ENCODE measurements around the gene FGF22. TPM values are rescaled to one million over a fixed set of nuclear protein-coding genes. Genes with fewer than 3 reads are reported as not detected.

The FGF22 gene
- total RNA-seq, 2 experiments from 2014 or later: 0.48 TPM; not detected in 1

- Histone ChIP-seq H3K4me2 (ENCODE audit: low read length) (0 out of 2 replicates have a peak overlapping the region, but pooled peaks have one; percentile 20), H3K27ac (ENCODE audit: low read depth, low read length, poor library complexity, severe bottlenecking) (peak overlapping the region; percentile 59), H2AFZ (ENCODE audit: low read length) (no peak overlapping the region), H3K79me2 (ENCODE audit: insufficient read depth, low read depth, low read length) (peaks cover 5% of the 10 kb centered on the region; the same call in 1 of the 2 replicates), H4K20me1 (ENCODE audit: insufficient read depth, low read length) (no peaks in the 10 kb centered on the region; the same call in 1 of the 2 replicates), H3K36me3 (ENCODE audit: insufficient read depth, low read length) (peaks cover 85% of the 10 kb centered on the region), H3K9me3 (ENCODE audit: low read length) (no peaks in the 10 kb centered on the region), H3K9me2 (ENCODE audit: insufficient read depth, low read length) (no peaks in the 10 kb centered on the region), H3K4me3 (ENCODE audit: low read depth, low read length, poor library complexity, severe bottlenecking) (no peak overlapping the region), H3K4me1 (ENCODE audit: insufficient read depth, low read length, poor library complexity, severe bottlenecking) (peaks cover 18% of the 10 kb centered on the region)
- POLR2A ChIA-PET: no interaction called here
- peak; percentile 27 for DNase-seq (ENCODE audit: low spot score)
- BruUV-seq (replicated peaks): TSS peak; percentile 91
- intact Hi-C loops (cut with micrococcal nuclease; ENCODE audit: unreplicated experiment): no loop called here
- CTCF ChIA-PET (ENCODE audit: unreplicated experiment): no interaction called here
- TF ChIP-seq CTCF (conservative IDR thresholded peaks at IDR 0.05; ENCODE audit: low read length) (no peak), EZH2phosphoT487 (IDR thresholded peaks at IDR 0.05; ENCODE audit: borderline replicate concordance, low read depth, low read length) (no peak)
These were observed 8.0 kb downstream of the FGF22 start for GRCh38 chr19:647566-648284.

DNA sequence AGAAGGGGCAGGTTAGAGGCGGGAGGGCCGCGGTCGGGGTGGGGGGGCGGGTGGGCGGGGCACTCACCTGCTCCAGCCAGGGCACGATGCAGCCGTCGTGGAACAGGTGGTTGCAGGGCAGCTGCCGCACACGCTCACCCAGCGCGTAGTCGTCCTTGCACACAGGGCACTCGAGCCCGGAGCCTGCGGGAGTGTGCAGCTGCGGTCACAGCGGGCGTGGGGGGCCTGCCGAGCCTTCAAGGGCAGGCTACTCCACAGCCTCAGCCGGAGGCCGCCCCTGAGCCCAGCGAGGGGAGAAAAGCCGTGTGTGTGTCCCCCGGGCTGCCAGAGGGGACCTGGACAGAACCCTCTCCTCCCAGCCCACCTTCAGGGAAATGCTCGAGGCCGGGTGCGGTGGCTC, 8.6 kb downstream of the FGF22 start:
- Histone ChIP-seq H2AFZ (ENCODE audit: low read length) (no peak overlapping the region), H3K9me2 (ENCODE audit: insufficient read depth, low read length) (no peaks in the 10 kb centered on the region), H3K4me2 (ENCODE audit: low read length) (no peak overlapping the region), H3K4me3 (ENCODE audit: low read depth, low read length, poor library complexity, severe bottlenecking) (no peak overlapping the region), H4K20me1 (ENCODE audit: insufficient read depth, low read length) (no peaks in the 10 kb centered on the region; the same call in 1 of the 2 replicates), H3K4me1 (ENCODE audit: insufficient read depth, low read length, poor library complexity, severe bottlenecking) (peaks cover 18% of the 10 kb centered on the region), H3K79me2 (ENCODE audit: insufficient read depth, low read depth, low read length) (peaks cover 11% of the 10 kb centered on the region), H3K36me3 (ENCODE audit: insufficient read depth, low read length) (peaks cover 88% of the 10 kb centered on the region), H3K9me3 (ENCODE audit: low read length) (no peaks in the 10 kb centered on the region), H3K27ac (ENCODE audit: low read depth, low read length, poor library complexity, severe bottlenecking) (peak overlapping the region; percentile 59)
- TF ChIP-seq EZH2phosphoT487 (IDR thresholded peaks at IDR 0.05; ENCODE audit: borderline replicate concordance, low read depth, low read length): no peak
- TF ChIP-seq CTCF (conservative IDR thresholded peaks at IDR 0.05; ENCODE audit: low read length): no peak
- DNase-seq (ENCODE audit: low spot score): no peak
- intact Hi-C loops (cut with micrococcal nuclease; ENCODE audit: unreplicated experiment): no loop called here
- CTCF ChIA-PET (ENCODE audit: unreplicated experiment): no interaction called here
- no TSS peak for BruUV-seq (replicated peaks)
- POLR2A ChIA-PET: no interaction called here

Measured in OCI-LY7 (cell line).